ENCODE data around the gene MYL10.

- TF ChIP-seq SP4 (IDR thresholded peaks at IDR 0.05; ENCODE audit: low read length) (no peak), EGR1 (IDR thresholded peaks at IDR 0.05; ENCODE audit: borderline replicate concordance, low read depth, low read length) (no peak), CTCF (IDR thresholded peaks at IDR 0.05; ENCODE audit: control extremely low read depth in 1 of 3, insufficient read depth in 1 of 3, low read depth in 1 of 3, low read length in 3 of 3) (no peak), RBBP5 (IDR thresholded peaks at IDR 0.05; ENCODE audit: borderline replicate concordance, low read depth, low read length) (no peak), RAD21 (IDR thresholded peaks at IDR 0.05 in 1 of 2, conservative IDR thresholded peaks at IDR 0.05 in 1 of 2; ENCODE audit: low read depth in 2 of 2, low read length in 2 of 2) (no peak), KDM1A (IDR thresholded peaks at IDR 0.05; ENCODE audit: borderline replicate concordance, low read length) (no peak), GABPA (IDR thresholded peaks at IDR 0.05; ENCODE audit: borderline replicate concordance, insufficient read depth, low read length) (no peak), FOSL1 (IDR thresholded peaks at IDR 0.05; ENCODE audit: insufficient read depth, low read depth, low read length) (no peak)
These were observed 10.2 kb downstream of the MYL10 start for GRCh38 chr7:101618916-101619315.
